K562 (cell line): ENCODE data around the gene AMZ1. TPM values are rescaled to one million over a fixed set of nuclear protein-coding genes. Genes with fewer than 3 reads are reported as not detected.

Experiments used
- ATAC-seq: fragments of 200-7000 bp; cut with Tn5 transposase; 3 replicates; pipeline ENCODE4 v1.9.1; 2020; ENCODE audit warnings: moderate library complexity
- BruUV-seq: library from RNA; stranded (reverse); fragments of 400-500 nt; replicated peaks from 2 replicates; lab custom pipeline; 2021; lab: Mats Ljungman, UMichigan
- CTCF ChIA-PET: fragments of 300-600 bp; formaldehyde crosslinking; extraction: SDS; loops from one replicate; lab custom pipeline; 2021; ENCODE audit warnings: low intra/inter-chr PET ratio; lab: Yijun Ruan, JAX
- POLR2A ChIA-PET: fragments of 300-600, 350-650 bp; sonication (Branson Sonifier 250); formaldehyde crosslinking; extraction: SDS; loops from one replicate; lab custom pipeline; 2021; ENCODE audit warnings: antibody characterized with exemption, inconsistent platforms; lab: Yijun Ruan, JAX
- DNase-seq, 4 experiments: peaks; one replicate each; pipeline versions ENCODE4 v3.0.0 to v3.0.0-alpha.2; 2011 to 2018; ENCODE audit warnings: low spot score in 3 of 4, mixed read lengths in 3 of 4; ENCODE audit errors: extremely low read depth in 1 of 4
- FAIRE-seq: peaks from 2 replicates; lab custom pipeline; 2011; peaks lifted over from hg19 to GRCh38; lab: Jason Lieb, UNC
- H2AFZ ChIP-seq: 2 replicates; pipeline ENCODE4 v1.6.0; 2011; ENCODE audit warnings: low read depth, low read length, control low read depth, inconsistent platforms
- H3K27ac ChIP-seq: fragments of 200-600 bp; 3 replicates; pipeline ENCODE4 v1.8.0; 2011; ENCODE audit warnings: low read depth, mild to moderate bottlenecking, control low read depth, inconsistent platforms, low read length, moderate library complexity, mixed read lengths; ENCODE audit errors: extremely low read depth
- H3K27me3 ChIP-seq, 2 experiments: fragments of 300-600 bp in 1 of 2; 2 replicates in 1 of 2; 3 replicates in 1 of 2; pipeline versions ENCODE4 v1.6.0 to v1.8.0; 2011; ENCODE audit warnings: inconsistent platforms in 2 of 2, low read length in 2 of 2, mild to moderate bottlenecking in 1 of 2, mixed read lengths in 1 of 2, moderate library complexity in 1 of 2; ENCODE audit not compliant: control insufficient read depth in 2 of 2, insufficient read depth in 2 of 2
- H3K36me3 ChIP-seq: fragments of 300-600 bp; 3 replicates; pipeline ENCODE4 v1.8.0; 2011; ENCODE audit warnings: mild to moderate bottlenecking, low read length, inconsistent platforms; ENCODE audit not compliant: control insufficient read depth, insufficient read depth
- H3K4me1 ChIP-seq, 2 experiments: fragments of 200-600 bp in 1 of 2; replicated peaks in 1 of 2; 2 replicates in 1 of 2; 3 replicates in 1 of 2; pipeline versions ENCODE4 v1.5.1 to v1.8.0; 2011; ENCODE audit warnings: inconsistent platforms in 2 of 2, low read length in 2 of 2, mild to moderate bottlenecking in 1 of 2, mixed read lengths in 1 of 2, moderate library complexity in 1 of 2; ENCODE audit not compliant: control insufficient read depth in 2 of 2, insufficient read depth in 2 of 2
- H3K4me2 ChIP-seq: 2 replicates; pipeline ENCODE4 v1.6.1; 2011; ENCODE audit warnings: low read length, control low read depth, inconsistent platforms, mixed read lengths; ENCODE audit not compliant: insufficient read depth
- H3K4me3 ChIP-seq: fragments of 200-600 bp; sonication (generic), shearing (Covaris generic); 2 replicates; pipeline ENCODE4 v1.5.1; 2016; ENCODE audit warnings: control low read depth, inconsistent platforms
- H3K79me2 ChIP-seq: fragments of 200-600 bp; 3 replicates; pipeline ENCODE4 v1.8.0; 2011; ENCODE audit warnings: low read length, inconsistent platforms; ENCODE audit not compliant: control insufficient read depth, insufficient read depth
- H3K9ac ChIP-seq, 2 experiments: 2 replicates each; pipeline versions ENCODE4 v1.6.0 to v1.6.1; 2011; ENCODE audit warnings: low read depth in 2 of 2, low read length in 2 of 2, control low read depth in 1 of 2, inconsistent platforms in 1 of 2, mild to moderate bottlenecking in 1 of 2, mixed read lengths in 1 of 2; ENCODE audit not compliant: insufficient read depth in 1 of 2
- H3K9me1 ChIP-seq: one replicate; pipeline ENCODE4 v1.6.0; 2011; ENCODE audit warnings: inconsistent platforms, mild to moderate bottlenecking, low read length, moderate library complexity; ENCODE audit not compliant: control insufficient read depth, insufficient read depth
- H3K9me3 ChIP-seq: replicated peaks from 2 replicates; pipeline ENCODE4 v1.5.1; 2011; ENCODE audit warnings: low read depth, low read length, inconsistent platforms; ENCODE audit not compliant: control insufficient read depth, insufficient read depth
- H4K20me1 ChIP-seq: replicated peaks from 2 replicates; pipeline ENCODE4 v1.6.1; 2011; ENCODE audit warnings: low read length, inconsistent platforms, mixed read lengths; ENCODE audit not compliant: control insufficient read depth, insufficient read depth
- ARHGAP35 ChIP-seq: fragments of 450-650 bp; IDR thresholded peaks from 2 replicates; pipeline ENCODE4 v1.6.1; 2018; ENCODE audit not compliant: partially characterized antibody
- MBD2 ChIP-seq: sonication (generic); IDR thresholded peaks from 2 replicates; pipeline ENCODE4 v1.6.1; 2016; ENCODE audit warnings: low read depth, borderline replicate concordance
- MTA3 ChIP-seq: fragments of 450-650 bp; formaldehyde crosslinking; IDR thresholded peaks from 2 replicates; pipeline ENCODE4 v1.6.1; 2017; ENCODE audit warnings: mild to moderate bottlenecking, borderline replicate concordance
- RNF2 ChIP-seq: sonication (generic); IDR thresholded peaks from 2 replicates; pipeline ENCODE4 v1.6.1; 2016
- ZC3H8 ChIP-seq: fragments of 450-650 bp; IDR thresholded peaks from 2 replicates; pipeline ENCODE4 v1.6.1; 2017
- ZNF197 ChIP-seq: fragments of 200-800 bp; sonication (Bioruptor generic); IDR thresholded peaks from 2 replicates; pipeline ENCODE4 v1.6.1; 2016; ENCODE audit warnings: low read depth, missing genetic modification characterization, missing compliant biosample characterization
- ZNF644 ChIP-seq: fragments of 200-800 bp; sonication (Bioruptor generic); IDR thresholded peaks from 2 replicates; pipeline ENCODE4 v1.6.1; 2016; ENCODE audit warnings: low read depth, missing genetic modification characterization, missing compliant biosample characterization
- WGBS: fragments of 100-300 bp; shearing (Covaris generic); methylation state at CpG from one replicate; pipeline ENCODE4 v1.1.6; 2016; ENCODE audit warnings: low coverage, mixed read lengths; ENCODE audit not compliant: insufficient coverage; ENCODE audit errors: missing lambda C conversion rate; 5-methylcytosine and 5-hydroxymethylcytosine counted together
- in situ Hi-C: fragments of 300-500 bp; cut with MboI; formaldehyde crosslinking; loops from 4 replicates; pipeline ENCODE4 v1.15.0; 2018; ENCODE audit warnings: inconsistent platforms, mixed read lengths
- intact Hi-C: fragments of 100-400 bp; cut with micrococcal nuclease; formaldehyde crosslinking; loops from 2 replicates; pipeline ENCODE4 v1.14.2; 2022
- polyA plus RNA-seq, 8 experiments: library from polyadenylated mRNA; depleted of rRNA in 4 of 8; stranded (reverse) in 5 of 8; unstranded in 3 of 8; fragments of >200 nt; fragmentation: Nextera tagmentation in 2 of 8; fragmentation: Illumina TruSeq in 1 of 8; extraction: Ambion mirVana in 2 of 8; extraction: Trizol in 1 of 8; gene quantifications; 2 replicates each; pipeline versions ENCODE4 v1.2.1 to v1.2.3, GENCODE V29; 2011 to 2014; ENCODE audit warnings: inconsistent platforms in 1 of 8, missing spikeins in 1 of 8
- total RNA-seq, 7 experiments: library from RNA; depleted of rRNA in 6 of 7; stranded (reverse); fragments of >200 nt in 6 of 7; fragmentation: Illumina TruSeq in 2 of 7; extraction: Trizol in 2 of 7; gene quantifications; 2 replicates each; pipeline versions ENCODE4 v1.2.1 to v1.2.3, GENCODE V29; 2011 to 2021; ENCODE audit warnings: low replicate concordance in 1 of 7

AMZ1 gene
- total and polyA plus RNA-seq, 9 of the 15 experiments (the other 6 are each of a cell fraction or from before 2014, with no cell fraction given), result not detected

GRCh38 chr7:2644220-2644561 lies 43.8 kb upstream of the AMZ1 start:
- in situ Hi-C loops (no loop called here), intact Hi-C loops (no loop called here)
- Histone ChIP-seq H3K27me3 (no peaks in the 10 kb centered on the region), H3K9ac (peak overlapping the region in 1 of 2 experiments; percentile 71; a peak in 1 of 4 replicates), H3K79me2 (no peaks in the 10 kb centered on the region), H3K27ac (no peak overlapping the region), H3K4me2 (no peak overlapping the region), H4K20me1 (0 out of 2 replicates have a peak, but pooled peaks cover 5% of the 10 kb centered on the region), H3K9me1 (no peaks in the 10 kb centered on the region), H3K9me3 (no peaks in the 10 kb centered on the region), H2AFZ (no peak overlapping the region), H3K4me1 (peaks cover 6 to 86% of the 10 kb centered on the region in 2 experiments; a peak in 2 of 5 replicates), H3K36me3 (no peaks in the 10 kb centered on the region), H3K4me3 (no peak overlapping the region)
- ATAC-seq (no peak), FAIRE-seq (no peak), DNase-seq (no peak)
- ChIA-PET POLR2A (no interaction called here), CTCF (no interaction called here)
- TF ChIP-seq RNF2, result no peak
- TF ChIP-seq ZC3H8, result no peak
- TF ChIP-seq ZNF644 (tag), result no peak
- TF ChIP-seq MTA3, result no peak
- TF ChIP-seq ARHGAP35, result no peak
- no peak for TF ChIP-seq MBD2
- TF ChIP-seq ZNF197, result no peak
- WGBS, result 61% methylated on average over 6 of the region's 6 CpGs
- no TSS peak for BruUV-seq
